GM19025 (cell line): ENCODE data around the gene RWDD1.
"Not testable (repeated sequence)": the region's sequence is repeated elsewhere in the genome, so short reads cannot be mapped to it uniquely, and the experiment has no call there.

ENCODE experiments used
- ATAC-seq: cut with Tn5 transposase; IDR thresholded peaks from one replicate; pipeline ENCODE4 v1.9.1; 2021; ENCODE audit warnings: mild to moderate bottlenecking, low read depth, moderate library complexity; ENCODE audit not compliant: unreplicated experiment

RWDD1 gene

GRCh38 chr6:116603916-116604315 is 32.6 kb downstream of the RWDD1 start:
- not testable (repeated sequence) for ATAC-seq

- not testable (repeated sequence) for ATAC-seq
Observed at GRCh38 chr6:116604868-116605267, 33.6 kb downstream of the RWDD1 start.

DNA sequence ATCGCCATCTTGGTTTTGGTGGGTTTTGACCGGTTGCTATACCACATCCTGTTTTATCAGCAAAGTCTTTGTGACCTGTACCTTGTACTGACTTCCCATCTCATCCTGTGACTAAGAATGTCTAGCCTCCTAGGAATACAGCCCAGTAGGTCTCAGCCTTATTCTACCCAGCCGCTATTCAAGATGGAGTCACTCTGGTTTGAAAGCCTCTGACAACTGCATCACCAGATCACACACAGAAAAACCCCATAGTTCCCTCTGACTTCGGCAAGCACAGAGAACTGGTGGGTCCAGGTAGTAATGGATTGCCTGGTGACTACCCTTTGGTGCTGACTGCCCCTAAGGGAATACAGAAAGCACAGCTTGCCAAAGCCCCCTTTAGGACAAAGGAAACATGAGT is 34.6 kb downstream of the RWDD1 start:
- no peak for ATAC-seq

GRCh38 chr6:116611056-116611455 is 39.8 kb downstream of the RWDD1 start:
- ATAC-seq, result no peak

DNA sequence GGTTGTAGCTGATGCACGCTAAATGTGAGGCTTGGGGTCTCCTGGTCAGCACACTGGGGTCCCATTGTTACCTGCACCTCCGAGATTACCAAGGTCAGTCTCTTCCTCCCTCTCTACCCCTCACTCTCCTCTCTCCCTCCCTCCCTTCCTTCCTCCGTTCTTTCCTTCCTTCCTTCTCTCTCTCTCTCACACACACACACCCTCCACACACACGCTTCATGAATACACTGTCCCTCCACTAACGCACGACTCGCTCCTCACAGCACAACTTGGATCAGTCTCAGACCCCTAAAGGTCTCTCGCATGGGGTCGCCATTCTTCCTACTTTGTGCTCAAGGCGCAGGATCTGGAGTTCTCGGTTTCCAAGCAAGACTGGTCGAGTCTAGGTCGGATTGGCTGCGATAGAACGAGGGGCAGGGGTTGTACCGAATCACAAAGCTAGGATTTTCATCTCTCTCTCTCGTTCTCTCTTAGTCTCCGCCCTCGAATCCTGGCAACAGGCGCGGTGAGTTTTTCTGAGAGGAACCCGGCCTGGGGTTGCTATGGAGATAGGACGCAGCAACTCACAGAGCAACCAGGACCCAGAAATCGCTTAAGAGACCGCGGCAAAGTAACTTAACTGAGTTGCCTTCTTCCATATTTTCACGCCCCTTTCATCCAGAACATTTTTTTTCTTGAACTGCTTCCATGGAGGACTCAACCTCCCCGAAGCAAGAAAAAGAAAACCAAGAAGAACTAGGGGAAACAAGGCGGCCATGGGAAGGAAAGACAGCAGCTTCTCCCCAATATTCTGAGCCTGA is 44.8 kb downstream of the RWDD1 start, which contains the start of gene RSPH4A:
RSPH4A (plus strand) TSS at position 543 of the 800 bp plus-strand sequence; CDS start at position 688, 145 bp downstream.
- peak; percentile 99 for ATAC-seq

DNA sequence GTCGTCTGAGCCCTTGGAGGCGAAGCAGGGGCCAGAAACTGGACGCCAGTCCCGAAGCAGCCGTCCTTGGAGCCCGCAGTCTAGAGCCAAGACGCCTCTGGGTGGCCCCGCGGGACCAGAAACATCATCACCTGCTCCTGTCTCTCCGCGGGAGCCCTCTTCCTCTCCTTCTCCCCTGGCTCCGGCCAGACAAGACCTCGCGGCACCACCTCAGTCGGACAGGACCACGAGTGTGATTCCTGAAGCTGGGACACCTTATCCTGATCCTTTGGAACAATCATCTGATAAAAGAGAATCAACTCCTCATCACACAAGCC is 45.4 kb downstream of the RWDD1 start:
- ATAC-seq, result peak; percentile 4

- no peak for ATAC-seq
Observed at GRCh38 chr6:116624036-116624805, 52.9 kb downstream of the RWDD1 start.

- no peak for ATAC-seq
Observed at GRCh38 chr6:116625872-116626271, 54.6 kb downstream of the RWDD1 start.

DNA sequence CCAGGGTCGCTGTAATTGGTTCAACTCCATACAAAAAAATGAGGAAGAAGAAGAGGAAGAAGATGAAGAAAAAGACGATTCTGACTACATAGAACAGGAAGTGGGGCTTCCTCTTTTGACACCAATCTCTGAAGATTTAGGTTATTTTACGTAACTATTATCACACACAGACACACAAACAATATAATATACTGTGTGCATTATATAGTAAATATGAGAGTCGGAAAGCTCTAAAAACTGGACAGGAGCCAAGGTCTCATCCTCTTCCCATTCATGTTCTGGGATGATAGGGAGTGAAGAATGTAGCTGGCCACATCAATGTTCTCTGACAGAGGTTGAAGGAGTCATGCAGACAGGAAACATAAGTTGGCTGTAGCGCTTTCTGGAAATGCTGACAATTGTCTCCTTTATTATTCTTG is 58.3 kb downstream of the RWDD1 start:
- no peak for ATAC-seq

GRCh38 chr6:116631379-116631990 is 60.2 kb downstream of the RWDD1 start:
- ATAC-seq, result no peak

DNA sequence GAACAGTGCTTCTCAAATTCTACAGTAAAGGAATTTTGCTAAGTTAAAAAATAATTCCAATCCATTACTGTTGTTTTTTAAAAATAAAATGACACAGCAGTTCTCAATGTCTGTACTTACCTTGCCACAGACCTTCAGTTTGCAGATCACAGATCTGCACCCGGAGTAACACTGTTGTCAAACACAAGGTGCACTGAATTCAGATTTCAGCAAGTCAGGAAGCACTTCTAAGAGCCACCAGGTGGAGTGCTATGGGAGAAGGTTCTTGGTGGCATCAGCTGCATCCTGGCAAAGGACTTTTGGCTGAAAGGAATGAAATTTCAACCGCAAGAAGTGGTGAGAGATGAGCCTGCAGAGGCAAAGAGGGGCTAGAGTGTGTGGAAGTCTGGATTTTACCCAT is 62.4 kb downstream of the RWDD1 start:
- no peak for ATAC-seq
